Caco-2 (cell line): Measurements from ENCODE around the gene RAB5A. TPM values are rescaled to one million over a fixed set of nuclear protein-coding genes. Genes with fewer than 3 reads are reported as not detected.

Experiments
- BruUV-seq: library from RNA; stranded (reverse); fragments of 400-500 nt; replicated peaks from 2 replicates; lab custom pipeline; 2021; lab: Mats Ljungman, UMichigan
- CTCF ChIA-PET: fragments of 300-600 bp; sonication (Branson Sonifier 250); formaldehyde crosslinking; loops from one replicate; lab custom pipeline; 2022; ENCODE audit warnings: antibody characterized with exemption; lab: Charles Lee
- POLR2A ChIA-PET: fragments of 300-600 bp; sonication (Branson Sonifier 250); formaldehyde crosslinking; loops from one replicate; lab custom pipeline; 2022; ENCODE audit warnings: antibody characterized with exemption; lab: Charles Lee
- DNase-seq, 2 experiments: peaks; one replicate each; pipeline versions ENCODE4 v3.0.0 to v3.0.0-alpha.2; 2020 to 2022
- H3K27me3 ChIP-seq: replicated peaks from 2 replicates; pipeline ENCODE4 v1.6.0; 2011; ENCODE audit warnings: low read length; ENCODE audit not compliant: control insufficient read depth, insufficient read depth
- H3K36me3 ChIP-seq: 2 replicates; pipeline ENCODE4 v1.5.1; 2011; ENCODE audit warnings: low read length; ENCODE audit not compliant: control insufficient read depth, insufficient read depth
- H3K4me1 ChIP-seq: fragments of 250-450 bp; sonication (Bioruptor Pico); 2 replicates; pipeline ENCODE4 v1.5.1; 2020; ENCODE audit warnings: mild to moderate bottlenecking
- H3K4me3 ChIP-seq: 2 replicates; pipeline ENCODE4 v1.5.1; 2011; ENCODE audit warnings: low read depth, mild to moderate bottlenecking, control low read depth, low read length
- H3K9me3 ChIP-seq: fragments of 250-450 bp; sonication (Bioruptor Pico); 2 replicates; pipeline ENCODE4 v1.5.1; 2020; ENCODE audit warnings: mild to moderate bottlenecking, moderate library complexity
- H3K27ac Mint-ChIP-seq: one replicate; pipeline ENCODE4 v1.8.0; 2022; ENCODE audit warnings: mixed read lengths; ENCODE audit not compliant: unreplicated experiment
- H3K27me3 Mint-ChIP-seq: one replicate; pipeline ENCODE4 v1.8.0; 2022; ENCODE audit warnings: mixed read lengths; ENCODE audit not compliant: insufficient read depth, unreplicated experiment
- H3K36me3 Mint-ChIP-seq: one replicate; pipeline ENCODE4 v1.8.0; 2022; ENCODE audit warnings: mild to moderate bottlenecking, mixed read lengths; ENCODE audit not compliant: insufficient read depth, unreplicated experiment
- H3K4me1 Mint-ChIP-seq: one replicate; pipeline ENCODE4 v1.8.0; 2022; ENCODE audit warnings: low read depth, mixed read lengths; ENCODE audit not compliant: unreplicated experiment
- H3K4me3 Mint-ChIP-seq: one replicate; pipeline ENCODE4 v1.8.0; 2022; ENCODE audit warnings: mild to moderate bottlenecking, moderate library complexity, mixed read lengths; ENCODE audit not compliant: unreplicated experiment
- H3K9me3 Mint-ChIP-seq: one replicate; pipeline ENCODE4 v1.8.0; 2022; ENCODE audit warnings: mixed read lengths; ENCODE audit not compliant: unreplicated experiment
- CTCF ChIP-seq, 2 experiments: fragments of 200-600 bp in 1 of 2; IDR thresholded peaks; 1 replicate in 1 of 2; 2 replicates in 1 of 2; pipeline versions ENCODE4 v1.5.1 to v1.8.0; 2011 to 2022; ENCODE audit warnings: antibody characterized with exemption in 1 of 2, control low read depth in 1 of 2, inconsistent platforms in 1 of 2, low read depth in 1 of 2, low read length in 1 of 2, mild to moderate bottlenecking in 1 of 2, moderate library complexity in 1 of 2; ENCODE audit not compliant: insufficient read depth in 1 of 2, severe bottlenecking in 1 of 2, unreplicated experiment in 1 of 2
- intact Hi-C: fragments of 100-400 bp; cut with micrococcal nuclease; formaldehyde crosslinking; loops from one replicate; pipeline ENCODE4 v1.10.0; 2022; ENCODE audit not compliant: unreplicated experiment
- total RNA-seq: library from RNA; stranded (reverse); gene quantifications from 2 replicates; pipeline ENCODE4 v1.2.3, GENCODE V29; 2022

Gene RAB5A
- total RNA-seq, 1 experiment from 2014 or later: 69.5 TPM

DNA sequence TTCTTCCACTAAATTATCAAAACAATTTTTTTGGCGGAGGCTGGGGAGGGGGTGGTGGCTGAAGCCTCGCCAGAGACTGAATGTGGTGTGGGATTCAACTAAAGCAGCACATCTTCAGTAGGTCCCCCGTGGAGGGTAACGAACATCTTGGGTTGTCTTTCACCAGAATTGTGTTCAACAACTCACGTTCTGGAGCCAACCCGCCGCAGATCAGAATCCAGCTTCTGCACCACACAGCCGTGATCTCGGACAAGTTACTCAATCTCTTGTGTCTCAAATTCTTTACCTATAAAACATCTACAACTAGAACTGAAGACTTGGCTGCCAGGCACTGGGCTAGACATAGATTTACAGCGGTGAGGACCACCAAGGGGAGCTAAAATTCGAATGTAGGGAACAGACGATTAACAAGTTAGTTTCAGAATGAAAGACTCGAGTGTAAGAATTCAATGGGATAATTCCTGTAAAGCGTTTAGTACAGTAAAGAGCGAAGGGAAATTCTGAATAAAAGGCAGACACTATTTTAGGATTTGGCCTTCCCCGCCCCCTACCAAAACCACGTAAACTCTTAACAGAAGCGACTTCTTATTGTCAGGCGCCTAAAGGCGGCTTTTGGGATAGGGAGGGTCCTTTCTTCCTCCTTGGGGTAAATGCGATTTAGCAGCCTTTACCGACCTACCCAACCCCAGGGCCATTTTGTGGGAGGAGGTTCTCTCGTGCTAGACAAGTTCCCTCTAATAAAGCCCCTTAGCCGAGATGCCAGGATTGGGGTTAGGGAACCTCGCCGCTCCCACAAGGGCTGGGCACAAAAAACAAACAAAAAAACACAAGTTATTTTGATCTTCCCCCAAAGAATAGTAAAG, 697 bp upstream of the RAB5A start:
- intact Hi-C loops: loop anchor here (1.0 to 5.0 kb wide), 4 partner anchors 9 to 241 kb away; partner anchors contain the start of genes KAT2B and SGO1
- TF ChIP-seq CTCF (IDR thresholded peaks at IDR 0.05; ENCODE audit: insufficient read depth in 1 of 2, low read depth in 1 of 2, low read length in 1 of 2, severe bottlenecking in 1 of 2, unreplicated experiment in 1 of 2): no peak
- peaks cover 6% of the 10 kb centered on the region for H3K4me1 Mint-ChIP-seq
- H3K27ac Mint-ChIP-seq: peak overlapping the region; percentile 86
- ChIA-PET CTCF (no interaction called here), POLR2A (interaction anchor here (0.5 to 0.7 kb wide), 2 partner anchors 94 to 558 kb away, joined by 3 to 5 read pairs; partner anchors contain the start of gene KAT2B)
- H3K36me3 Mint-ChIP-seq: peaks cover 18% of the 10 kb centered on the region
- TSS peak; percentile 96 for BruUV-seq
- H3K9me3 Mint-ChIP-seq: no peaks in the 10 kb centered on the region
- Histone ChIP-seq H3K27me3 (no peaks in the 10 kb centered on the region), H3K9me3 (no peaks in the 10 kb centered on the region), H3K4me1 (peaks cover 12% of the 10 kb centered on the region), H3K4me3 (peak overlapping the region; percentile 96), H3K36me3 (no peaks in the 10 kb centered on the region)
- DNase-seq: peak in 1 of 2 experiments; percentile 7
- no peaks in the 10 kb centered on the region for H3K27me3 Mint-ChIP-seq
- peak overlapping the region; percentile 80 for H3K4me3 Mint-ChIP-seq

GRCh38 chr3:19947549-19948225, 790 bp downstream of the RAB5A start:
- no peaks in the 10 kb centered on the region for H3K36me3 ChIP-seq
- peak overlapping the region; percentile 86 for H3K27ac Mint-ChIP-seq
- H3K27me3 ChIP-seq: no peaks in the 10 kb centered on the region
- H3K4me3 ChIP-seq: peak overlapping the region; percentile 96
- H3K9me3 ChIP-seq: no peaks in the 10 kb centered on the region
- peaks cover 12% of the 10 kb centered on the region for H3K4me1 ChIP-seq
- H3K4me1 Mint-ChIP-seq: peaks cover 6% of the 10 kb centered on the region
- H3K9me3 Mint-ChIP-seq: no peaks in the 10 kb centered on the region
- no peaks in the 10 kb centered on the region for H3K27me3 Mint-ChIP-seq
- H3K36me3 Mint-ChIP-seq: peaks cover 26% of the 10 kb centered on the region
- POLR2A ChIA-PET: interaction anchor here (1.0 kb wide), 1 partner anchor 239 kb away, joined by 3 read pairs; the partner anchor contains the start of gene SGO1
- intact Hi-C loops: loop anchor here (1.0 to 5.0 kb wide), 4 partner anchors 49 to 240 kb away; partner anchors contain the start of genes KAT2B and SGO1
- no peak for TF ChIP-seq CTCF (IDR thresholded peaks at IDR 0.05; ENCODE audit: insufficient read depth in 1 of 2, low read depth in 1 of 2, low read length in 1 of 2, severe bottlenecking in 1 of 2, unreplicated experiment in 1 of 2)
- DNase-seq: peak; percentile 55 to 56
- CTCF ChIA-PET: no interaction called here
- TSS peak; percentile 52 for BruUV-seq
- H3K4me3 Mint-ChIP-seq: peak overlapping the region; percentile 80

- Histone ChIP-seq H3K36me3 (no peaks in the 10 kb centered on the region), H3K27me3 (no peaks in the 10 kb centered on the region), H3K9me3 (no peaks in the 10 kb centered on the region), H3K4me1 (peaks cover 12% of the 10 kb centered on the region), H3K4me3 (peak overlapping the region; percentile 96)
- Mint-ChIP-seq H3K9me3 (no peaks in the 10 kb centered on the region), H3K36me3 (peaks cover 26% of the 10 kb centered on the region), H3K4me3 (peak overlapping the region; percentile 80), H3K27me3 (no peaks in the 10 kb centered on the region), H3K4me1 (peaks cover 6% of the 10 kb centered on the region), H3K27ac (peak overlapping the region; percentile 86)
- intact Hi-C loops: loop anchor here (5.0 kb wide), 1 partner anchor 239 kb away; the partner anchor contains the start of gene SGO1
- TF ChIP-seq CTCF (IDR thresholded peaks at IDR 0.05; ENCODE audit: insufficient read depth in 1 of 2, low read depth in 1 of 2, low read length in 1 of 2, severe bottlenecking in 1 of 2, unreplicated experiment in 1 of 2): no peak
- ChIA-PET CTCF (no interaction called here), POLR2A (interaction anchor here (1.0 kb wide), 1 partner anchor 238 kb away, joined by 3 read pairs; the partner anchor contains the start of gene SGO1)
- DNase-seq: no peak
- BruUV-seq: no TSS peak
These were observed 1.3 kb downstream of the RAB5A start for GRCh38 chr3:19948226-19948591.
